Ammon's horn (tissue), 1 donor: ENCODE data around the gene FNIP2.

Experiments used
- DNase-seq: peaks from one replicate; pipeline ENCODE4 v3.0.0-alpha.2; 2016; ENCODE audit warnings: low spot score

FNIP2 gene

GRCh38 chr4:158837527-158838141 is 68.8 kb downstream of the FNIP2 start:
- no peak for DNase-seq

- DNase-seq, result no peak
Observed at GRCh38 chr4:158840131-158840530, 71.3 kb downstream of the FNIP2 start.

- DNase-seq, result no peak
Observed at GRCh38 chr4:158841540-158841939, 72.7 kb downstream of the FNIP2 start.

GRCh38 chr4:158845311-158846041 is 76.7 kb downstream of the FNIP2 start:
- DNase-seq, result no peak

GRCh38 chr4:158847535-158847934 is 78.7 kb downstream of the FNIP2 start:
- DNase-seq, result no peak

GRCh38 chr4:158849681-158850080 is 80.9 kb downstream of the FNIP2 start:
- DNase-seq, result no peak

GRCh38 chr4:158850371-158850770 is 81.5 kb downstream of the FNIP2 start:
- no peak for DNase-seq

- DNase-seq, result no peak
Observed at GRCh38 chr4:158850800-158851644, 82.2 kb downstream of the FNIP2 start.

- DNase-seq, result no peak
Observed at GRCh38 chr4:158854236-158854635, 85.4 kb downstream of the FNIP2 start.

- peak; percentile 56 for DNase-seq
Observed at GRCh38 chr4:158856852-158857251, 88.0 kb downstream of the FNIP2 start.

GRCh38 chr4:158857951-158858350 is 89.1 kb downstream of the FNIP2 start:
- DNase-seq, result no peak

- no peak for DNase-seq
Observed at GRCh38 chr4:158858410-158859199, 89.8 kb downstream of the FNIP2 start.

GRCh38 chr4:158859661-158860060 is 90.8 kb downstream of the FNIP2 start:
- DNase-seq, result no peak

- DNase-seq, result no peak
Observed at GRCh38 chr4:158860856-158861255, 92.0 kb downstream of the FNIP2 start.

- no peak for DNase-seq
Observed at GRCh38 chr4:158861281-158861680, 92.5 kb downstream of the FNIP2 start.

GRCh38 chr4:158861766-158862165 is 92.9 kb downstream of the FNIP2 start:
- no peak for DNase-seq

- DNase-seq, result no peak
Observed at GRCh38 chr4:158863296-158863695, 94.5 kb downstream of the FNIP2 start.

- DNase-seq, result no peak
Observed at GRCh38 chr4:158865520-158866177, 96.8 kb downstream of the FNIP2 start.

- no peak for DNase-seq
Observed at GRCh38 chr4:158869001-158869400, 100.2 kb downstream of the FNIP2 start.

- DNase-seq, result no peak
Observed at GRCh38 chr4:158869761-158870160, 100.9 kb downstream of the FNIP2 start.

- DNase-seq, result no peak
Observed at GRCh38 chr4:158870282-158870625, 101.4 kb downstream of the FNIP2 start.
